AG04449 (cell line): Measurements from ENCODE around the gene ARPC1A.

ENCODE experiments used
- CTCF ChIA-PET: fragments of 350-600 bp; formaldehyde crosslinking; extraction: SDS; loops from one replicate; lab custom pipeline; 2021; ENCODE audit warnings: antibody characterized with exemption; lab: Yijun Ruan, JAX
- POLR2A ChIA-PET: fragments of 400-600, 350-600 bp; formaldehyde crosslinking; extraction: SDS; loops from one replicate; lab custom pipeline; 2020; ENCODE audit warnings: antibody characterized with exemption, inconsistent platforms; lab: Yijun Ruan, JAX
- DNase-seq: peaks from one replicate; pipeline ENCODE4 v3.0.0-alpha.2; 2010; ENCODE audit warnings: low read depth, low spot score
- H3K4me3 ChIP-seq: 2 replicates; pipeline ENCODE4 v1.5.1; 2011; ENCODE audit warnings: low read depth, mild to moderate bottlenecking, control low read depth, low read length
- TF ChIP-seq, protein P1 (sequence below): IDR thresholded peaks from one replicate; pipeline ENCODE4 v1.5.1; 2011; ENCODE audit warnings: mild to moderate bottlenecking, moderate library complexity, low read length, control low read depth, inconsistent platforms; ENCODE audit not compliant: insufficient read depth; ENCODE audit errors: missing control alignments

The ARPC1A gene

GRCh38 chr7:99404235-99404976 is 78.7 kb downstream of the ARPC1A start:
- POLR2A ChIA-PET = interaction anchor here (1.4 kb wide), 1 partner anchor 11 kb away, joined by 5 read pairs; no protein-coding TSS in a partner anchor
- CTCF ChIA-PET = interaction anchor here (1.3 kb wide), 1 partner anchor 11 kb away, joined by 4 read pairs; no protein-coding TSS in a partner anchor
- TF ChIP-seq, protein P1, sequence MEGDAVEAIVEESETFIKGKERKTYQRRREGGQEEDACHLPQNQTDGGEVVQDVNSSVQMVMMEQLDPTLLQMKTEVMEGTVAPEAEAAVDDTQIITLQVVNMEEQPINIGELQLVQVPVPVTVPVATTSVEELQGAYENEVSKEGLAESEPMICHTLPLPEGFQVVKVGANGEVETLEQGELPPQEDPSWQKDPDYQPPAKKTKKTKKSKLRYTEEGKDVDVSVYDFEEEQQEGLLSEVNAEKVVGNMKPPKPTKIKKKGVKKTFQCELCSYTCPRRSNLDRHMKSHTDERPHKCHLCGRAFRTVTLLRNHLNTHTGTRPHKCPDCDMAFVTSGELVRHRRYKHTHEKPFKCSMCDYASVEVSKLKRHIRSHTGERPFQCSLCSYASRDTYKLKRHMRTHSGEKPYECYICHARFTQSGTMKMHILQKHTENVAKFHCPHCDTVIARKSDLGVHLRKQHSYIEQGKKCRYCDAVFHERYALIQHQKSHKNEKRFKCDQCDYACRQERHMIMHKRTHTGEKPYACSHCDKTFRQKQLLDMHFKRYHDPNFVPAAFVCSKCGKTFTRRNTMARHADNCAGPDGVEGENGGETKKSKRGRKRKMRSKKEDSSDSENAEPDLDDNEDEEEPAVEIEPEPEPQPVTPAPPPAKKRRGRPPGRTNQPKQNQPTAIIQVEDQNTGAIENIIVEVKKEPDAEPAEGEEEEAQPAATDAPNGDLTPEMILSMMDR = no peak
- DNase-seq = no peak
- no peak overlapping the region for H3K4me3 ChIP-seq

DNA sequence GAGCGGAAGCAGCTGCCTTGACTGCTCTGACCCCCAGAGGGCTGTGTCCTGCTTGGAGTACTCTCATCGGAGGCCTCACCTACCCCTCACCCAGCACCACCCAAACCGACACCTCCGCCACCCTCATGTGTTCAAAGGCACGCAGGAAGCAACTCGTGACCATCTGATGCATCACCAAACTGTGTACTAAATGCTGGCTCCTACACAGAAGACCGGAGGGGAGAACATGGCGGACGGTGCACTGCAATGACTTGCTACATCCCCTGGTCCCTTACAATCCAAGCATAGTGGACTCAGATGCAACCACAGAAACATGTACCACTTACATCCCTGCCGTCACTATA is 79.3 kb downstream of the ARPC1A start:
- ChIA-PET POLR2A (interaction anchor here (1.4 kb wide), 1 partner anchor 12 kb away, joined by 5 read pairs; no protein-coding TSS in a partner anchor), CTCF (interaction anchor here (1.3 kb wide), 1 partner anchor 11 kb away, joined by 4 read pairs; no protein-coding TSS in a partner anchor)
- TF ChIP-seq, protein P1 = no peak

GRCh38 chr7:99406557-99406956 is 80.9 kb downstream of the ARPC1A start:
- TF ChIP-seq, protein P1 = no peak
- ChIA-PET CTCF (interaction anchor here (0.9 to 1.7 kb wide), 3 partner anchors 13 to 30 kb away, joined by 3 to 4 read pairs (median 3); no protein-coding TSS in a partner anchor), POLR2A (interaction anchor here (3.5 kb wide), 1 partner anchor 8 kb away, joined by 21 read pairs; no protein-coding TSS in a partner anchor)
- DNase-seq = no peak
- peak overlapping the region; percentile 29; the same call in 1 of the 2 replicates for H3K4me3 ChIP-seq

More for the DNA sequence above, 79.3 kb downstream of the ARPC1A start:
- DNase-seq = no peak
- H3K4me3 ChIP-seq = no peak overlapping the region

DNA sequence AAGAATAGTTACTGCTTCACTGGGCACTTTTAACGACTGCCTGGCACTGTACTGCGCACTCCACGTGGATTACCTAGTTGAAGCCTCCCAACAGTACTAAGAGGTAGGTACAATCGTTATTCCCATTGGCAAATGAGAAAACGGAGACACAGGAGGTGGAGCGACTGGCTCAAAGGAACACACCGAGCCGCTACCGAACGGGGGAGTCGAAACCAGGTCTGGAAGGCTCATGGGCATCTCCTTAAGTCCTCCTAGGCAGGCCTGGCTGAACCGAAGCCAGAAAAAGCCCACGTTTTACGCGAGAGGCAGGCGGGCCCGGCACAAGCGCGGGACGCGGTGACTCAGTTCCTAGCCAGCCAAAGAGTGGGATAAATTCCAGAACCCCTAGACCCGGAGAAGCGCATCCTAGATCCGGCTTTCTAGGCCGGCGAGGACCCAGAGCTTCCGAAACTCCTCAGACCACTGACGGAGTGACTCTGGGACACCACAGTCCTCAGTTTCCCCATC is 82.2 kb downstream of the ARPC1A start:
- POLR2A ChIA-PET = interaction anchor here (0.5 to 3.5 kb wide), 6 partner anchors 9 to 152 kb away, joined by 3 to 21 read pairs (median 4); partner anchors contain the start of genes CPSF4 and PTCD1
- peak overlapping the region; percentile 98 for H3K4me3 ChIP-seq
- DNase-seq = peak; percentile 24
- CTCF ChIA-PET = interaction anchor here (0.9 to 1.6 kb wide), 4 partner anchors 8 to 32 kb away, joined by 3 to 5 read pairs (median 3); no protein-coding TSS in a partner anchor
- TF ChIP-seq, protein P1 = no peak

DNA sequence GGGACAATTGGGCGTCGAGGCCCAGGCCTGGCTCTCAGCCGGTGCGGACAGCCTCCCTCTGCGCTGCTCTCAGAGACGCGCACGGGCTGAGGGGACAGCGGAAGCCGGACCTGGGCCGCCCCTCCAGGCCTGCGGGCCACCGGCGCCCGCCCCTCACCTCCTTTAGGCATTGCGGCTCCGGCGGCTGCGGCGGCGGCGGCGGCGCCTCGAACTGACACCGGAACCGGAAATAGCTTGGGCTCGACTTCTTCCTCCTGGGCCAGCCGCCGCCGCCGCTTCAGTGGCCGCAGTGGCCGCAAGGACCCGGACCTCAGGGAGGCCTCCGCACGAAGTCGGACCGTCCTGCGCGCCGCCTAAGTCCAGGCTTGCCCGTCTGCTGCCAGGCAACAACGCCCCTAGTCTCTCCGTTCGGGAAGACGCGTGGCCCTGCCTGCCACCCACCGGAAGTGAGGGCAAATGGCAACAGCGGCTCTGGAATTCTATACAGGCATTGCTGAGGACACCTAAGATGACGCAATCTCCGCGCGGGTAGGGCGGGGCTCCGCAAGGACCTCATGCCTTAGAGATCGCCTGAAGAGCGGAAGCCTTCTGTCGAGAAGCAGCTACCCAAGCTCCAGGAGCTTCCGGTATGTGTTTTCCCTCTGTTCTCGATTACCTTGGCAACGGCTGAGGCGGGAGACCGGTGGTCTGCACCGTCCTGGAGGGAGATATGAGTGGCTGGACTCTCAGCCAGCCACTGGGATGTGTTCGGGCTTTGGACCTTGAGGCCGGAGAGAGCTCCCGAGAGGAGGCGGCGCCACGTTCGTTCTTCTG is 82.9 kb downstream of the ARPC1A start, which contains the start of the genes BUD31 and PDAP1:
Gene BUD31 (plus strand): TSS at position 591 of the 813 bp plus-strand sequence. CDS start 2,124 bp downstream, outside the sequence.
Gene PDAP1 (minus strand): TSS at position 219 of the 813 bp plus-strand sequence. CDS start 49 bp downstream, at position 170.
- DNase-seq = peak; percentile 76
- H3K4me3 ChIP-seq = peak within 1 kb of the TSS; percentile 98
- TF ChIP-seq, protein P1 = no peak
- POLR2A ChIA-PET = interaction anchor here (0.6 to 3.5 kb wide), 13 partner anchors 10 to 216 kb away, joined by 3 to 21 read pairs (median 4); partner anchors contain the start of genes CPSF4, PTCD1 and ZKSCAN5
- CTCF ChIA-PET = interaction anchor here (1.1 kb wide), 2 partner anchors 8 to 84 kb away, joined by 3 read pairs; no protein-coding TSS in a partner anchor
